ENCODE measurements around the gene SSC5D. TPM values are rescaled to one million over a fixed set of nuclear protein-coding genes. Genes with fewer than 3 reads are reported as not detected.

The SSC5D gene
- total RNA-seq, 4 donors from 2014 or later: 5.0 to 50.8 (median 36.0) TPM

DNA sequence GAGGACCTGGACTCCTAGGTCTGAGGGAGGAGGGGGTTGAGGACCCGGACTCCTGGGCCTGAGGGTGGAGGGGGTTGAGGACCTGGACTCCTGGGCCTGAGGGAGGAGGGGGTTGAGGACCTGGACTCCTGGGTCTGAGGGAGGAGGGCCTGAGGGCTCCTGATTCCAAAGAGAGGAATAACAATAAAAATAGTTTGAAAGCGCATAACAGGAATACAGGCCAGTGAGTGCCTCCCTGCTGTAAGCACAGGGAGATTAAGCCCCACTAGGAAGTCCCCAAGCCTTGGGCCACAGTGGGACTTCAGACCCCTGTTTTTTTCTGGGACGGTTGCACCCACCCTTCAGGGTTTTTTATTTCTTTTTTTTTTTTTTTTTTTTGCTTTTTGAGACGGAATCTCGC, 49.9 kb downstream of the SSC5D start:
- Histone ChIP-seq H3K27me3 (no peaks in the 10 kb centered on the region), H3K27ac (no peak overlapping the region), H3K4me1 (no peaks in the 10 kb centered on the region), H3K9me3 (no peaks in the 10 kb centered on the region), H3K4me3 (no peak overlapping the region), H3K36me3 (no peaks in the 10 kb centered on the region)
- intact Hi-C loops (cut with DNase I; ENCODE audit: low total_unique reads): no loop called here
- no peak for DNase-seq
- TF ChIP-seq, protein P1, sequence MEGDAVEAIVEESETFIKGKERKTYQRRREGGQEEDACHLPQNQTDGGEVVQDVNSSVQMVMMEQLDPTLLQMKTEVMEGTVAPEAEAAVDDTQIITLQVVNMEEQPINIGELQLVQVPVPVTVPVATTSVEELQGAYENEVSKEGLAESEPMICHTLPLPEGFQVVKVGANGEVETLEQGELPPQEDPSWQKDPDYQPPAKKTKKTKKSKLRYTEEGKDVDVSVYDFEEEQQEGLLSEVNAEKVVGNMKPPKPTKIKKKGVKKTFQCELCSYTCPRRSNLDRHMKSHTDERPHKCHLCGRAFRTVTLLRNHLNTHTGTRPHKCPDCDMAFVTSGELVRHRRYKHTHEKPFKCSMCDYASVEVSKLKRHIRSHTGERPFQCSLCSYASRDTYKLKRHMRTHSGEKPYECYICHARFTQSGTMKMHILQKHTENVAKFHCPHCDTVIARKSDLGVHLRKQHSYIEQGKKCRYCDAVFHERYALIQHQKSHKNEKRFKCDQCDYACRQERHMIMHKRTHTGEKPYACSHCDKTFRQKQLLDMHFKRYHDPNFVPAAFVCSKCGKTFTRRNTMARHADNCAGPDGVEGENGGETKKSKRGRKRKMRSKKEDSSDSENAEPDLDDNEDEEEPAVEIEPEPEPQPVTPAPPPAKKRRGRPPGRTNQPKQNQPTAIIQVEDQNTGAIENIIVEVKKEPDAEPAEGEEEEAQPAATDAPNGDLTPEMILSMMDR (IDR thresholded peaks at IDR 0.05): no peak
- no peak for TF ChIP-seq POLR2A (IDR thresholded peaks at IDR 0.05)

- Histone ChIP-seq H3K9me3 (no peaks in the 10 kb centered on the region), H3K27me3 (no peaks in the 10 kb centered on the region), H3K4me1 (no peaks in the 10 kb centered on the region), H3K27ac (no peak overlapping the region), H3K36me3 (no peaks in the 10 kb centered on the region), H3K4me3 (no peak overlapping the region)
- intact Hi-C loops (cut with DNase I; ENCODE audit: low total_unique reads): no loop called here
- TF ChIP-seq, protein P1 (IDR thresholded peaks at IDR 0.05): no peak
- no peak for TF ChIP-seq POLR2A (IDR thresholded peaks at IDR 0.05)
- DNase-seq: no peak
These were observed 51.1 kb downstream of the SSC5D start for GRCh38 chr19:55539090-55539984.

GRCh38 chr19:55540619-55541018, 52.4 kb downstream of the SSC5D start:
- TF ChIP-seq, protein P1 (IDR thresholded peaks at IDR 0.05): no peak
- no peak for TF ChIP-seq POLR2A (IDR thresholded peaks at IDR 0.05)
- intact Hi-C loops (cut with DNase I; ENCODE audit: low total_unique reads): no loop called here
- Histone ChIP-seq H3K27ac (no peak overlapping the region), H3K9me3 (no peaks in the 10 kb centered on the region), H3K4me1 (no peaks in the 10 kb centered on the region), H3K4me3 (no peak overlapping the region), H3K36me3 (no peaks in the 10 kb centered on the region), H3K27me3 (no peaks in the 10 kb centered on the region)
- no peak for DNase-seq

DNA sequence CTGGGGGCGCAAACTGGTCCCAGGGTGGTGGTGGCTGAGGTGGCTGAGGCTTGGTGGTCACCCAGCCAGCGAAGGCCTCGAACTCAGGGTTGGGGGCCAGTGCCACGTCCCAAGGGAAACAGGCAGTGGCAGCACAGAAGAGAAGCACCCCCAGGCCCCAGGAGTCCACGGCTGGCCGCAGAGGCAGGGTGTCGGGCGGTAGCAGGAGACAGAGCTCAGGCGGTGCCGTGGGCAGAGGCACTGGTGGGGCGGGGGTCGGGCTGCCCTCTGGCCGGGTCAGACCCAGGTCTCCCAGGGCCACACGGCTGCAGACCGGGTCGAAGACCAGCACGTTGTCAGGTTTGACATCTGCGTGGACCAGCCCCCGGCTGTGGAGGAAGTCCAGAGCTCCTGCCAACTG, 52.9 kb downstream of the SSC5D start:
- Histone ChIP-seq H3K4me1 (no peaks in the 10 kb centered on the region), H3K4me3 (no peak overlapping the region), H3K27me3 (no peaks in the 10 kb centered on the region), H3K9me3 (no peaks in the 10 kb centered on the region), H3K27ac (no peak overlapping the region), H3K36me3 (no peaks in the 10 kb centered on the region)
- intact Hi-C loops (cut with DNase I; ENCODE audit: low total_unique reads): no loop called here
- DNase-seq: no peak
- no peak for TF ChIP-seq POLR2A (IDR thresholded peaks at IDR 0.05)
- TF ChIP-seq, protein P1 (IDR thresholded peaks at IDR 0.05): no peak

GRCh38 chr19:55542292-55542855, 54.1 kb downstream of the SSC5D start:
- no peaks in the 10 kb centered on the region for H3K4me1 ChIP-seq
- no peaks in the 10 kb centered on the region for H3K9me3 ChIP-seq
- no peak for TF ChIP-seq POLR2A (IDR thresholded peaks at IDR 0.05)
- TF ChIP-seq, protein P1 (IDR thresholded peaks at IDR 0.05): no peak
- no peak overlapping the region for H3K4me3 ChIP-seq
- intact Hi-C loops (cut with DNase I; ENCODE audit: low total_unique reads): no loop called here
- DNase-seq: no peak
- no peak overlapping the region for H3K27ac ChIP-seq
- H3K36me3 ChIP-seq: no peaks in the 10 kb centered on the region
- H3K27me3 ChIP-seq: no peaks in the 10 kb centered on the region

Measured in uterus (tissue), 4 donors.